HG03139 (cell line): ENCODE results near the gene HAUS8.
"Not testable (repeated sequence)": the region's sequence is repeated elsewhere in the genome, so short reads cannot be mapped to it uniquely, and the experiment has no call there.

Experiments
- ATAC-seq: cut with Tn5 transposase; IDR thresholded peaks from one replicate; pipeline ENCODE4 v1.9.1; 2021; ENCODE audit not compliant: unreplicated experiment

HAUS8 gene

DNA sequence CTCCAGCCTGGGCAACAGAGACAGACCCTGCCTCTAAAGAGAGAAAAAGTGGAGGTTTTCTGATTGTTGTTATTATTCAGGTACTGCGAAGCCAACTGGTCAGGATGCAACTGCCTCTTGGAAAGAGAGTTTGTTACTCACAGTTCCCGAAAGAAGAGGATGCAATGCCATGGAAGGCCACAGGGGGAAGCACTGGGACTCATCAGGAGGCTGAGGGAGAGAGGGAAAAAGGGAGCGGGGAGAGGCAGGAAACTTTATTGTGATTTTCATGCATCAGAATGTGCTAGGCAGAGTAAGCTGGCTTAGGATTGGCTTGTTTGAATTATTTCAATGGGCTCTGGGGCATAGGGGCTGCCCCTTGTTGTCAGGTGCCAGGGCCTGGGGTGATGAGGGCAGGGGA is 27.9 kb upstream of the HAUS8 start:
- ATAC-seq, result no peak

DNA sequence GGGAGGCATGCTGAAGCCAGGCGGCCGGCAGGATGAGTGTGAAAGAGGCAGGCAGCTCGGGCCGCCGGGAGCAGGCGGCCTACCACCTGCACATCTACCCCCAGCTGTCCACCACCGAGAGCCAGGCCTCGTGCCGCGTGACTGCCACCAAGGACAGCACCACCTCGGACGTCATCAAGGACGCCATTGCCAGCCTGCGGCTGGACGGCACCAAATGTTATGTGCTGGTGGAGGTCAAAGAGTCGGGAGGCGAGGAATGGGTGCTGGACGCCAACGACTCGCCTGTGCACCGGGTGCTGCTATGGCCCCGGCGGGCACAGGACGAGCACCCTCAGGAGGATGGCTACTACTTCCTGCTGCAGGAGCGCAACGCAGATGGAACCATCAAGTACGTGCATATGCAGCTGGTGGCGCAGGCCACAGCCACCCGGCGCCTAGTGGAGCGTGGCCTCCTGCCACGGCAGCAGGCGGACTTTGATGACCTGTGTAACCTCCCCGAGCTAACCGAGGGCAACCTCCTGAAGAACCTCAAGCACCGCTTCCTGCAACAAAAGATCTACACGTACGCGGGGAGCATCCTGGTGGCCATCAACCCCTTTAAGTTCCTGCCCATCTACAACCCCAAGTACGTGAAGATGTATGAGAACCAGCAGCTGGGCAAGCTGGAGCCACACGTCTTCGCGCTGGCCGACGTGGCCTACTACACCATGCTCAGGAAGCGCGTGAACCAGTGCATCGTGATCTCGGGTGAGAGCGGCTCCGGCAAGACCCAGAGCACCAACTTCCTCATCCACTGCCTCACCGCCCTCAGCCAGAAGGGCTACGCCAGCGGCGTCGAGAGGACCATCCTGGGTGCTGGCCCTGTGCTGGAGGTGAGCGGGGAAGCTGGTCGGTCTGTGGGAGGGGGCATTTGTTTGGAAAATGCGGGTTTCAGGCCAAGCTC is 26.7 kb upstream of the HAUS8 start:
- no peak for ATAC-seq

DNA sequence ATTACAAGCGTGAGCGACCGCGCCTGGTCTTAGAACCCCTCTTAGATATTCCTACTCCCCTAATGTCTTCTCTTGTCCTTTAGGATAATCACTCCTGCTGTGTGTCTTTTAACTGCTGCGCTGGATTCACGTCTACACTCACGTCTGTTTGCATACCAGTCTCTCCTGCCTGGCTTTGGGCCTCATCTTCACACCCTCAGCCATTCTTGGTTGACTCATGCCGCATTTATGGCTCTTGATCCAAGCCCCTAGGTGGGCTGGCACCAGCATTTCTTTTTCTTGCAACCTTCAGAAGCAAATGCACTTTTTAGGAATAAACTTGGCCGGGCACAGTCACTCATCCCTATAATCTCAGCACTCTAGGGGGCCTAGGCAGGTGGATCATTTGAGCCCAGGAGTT is 23.1 kb upstream of the HAUS8 start:
- ATAC-seq, result no peak

DNA sequence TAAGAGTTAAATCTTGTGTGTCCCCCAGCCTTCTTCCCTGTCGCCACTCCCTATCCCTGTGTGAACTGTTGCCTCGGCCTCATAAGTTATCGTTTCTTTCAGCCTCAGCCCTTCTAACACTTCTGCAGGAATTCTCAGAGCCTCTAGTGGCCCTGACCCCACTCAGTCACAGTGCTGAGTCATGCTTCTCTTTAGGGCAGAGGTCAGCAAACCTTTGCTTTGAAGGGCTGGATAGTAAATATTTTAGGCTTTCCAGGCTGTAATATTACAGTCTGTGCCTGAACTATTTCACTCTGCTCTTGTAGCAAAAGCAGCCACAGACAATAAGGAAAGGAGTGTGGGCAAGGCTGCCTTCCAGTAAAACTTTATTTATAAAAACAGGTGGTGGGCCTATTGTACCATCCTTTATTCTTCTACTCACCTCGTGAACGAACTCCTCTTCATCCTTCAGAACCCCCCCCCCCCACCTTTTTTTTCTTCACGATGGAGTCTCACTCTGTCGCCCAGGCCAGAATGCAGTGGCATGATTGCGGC is 22.4 kb upstream of the HAUS8 start:
- ATAC-seq, result no peak

DNA sequence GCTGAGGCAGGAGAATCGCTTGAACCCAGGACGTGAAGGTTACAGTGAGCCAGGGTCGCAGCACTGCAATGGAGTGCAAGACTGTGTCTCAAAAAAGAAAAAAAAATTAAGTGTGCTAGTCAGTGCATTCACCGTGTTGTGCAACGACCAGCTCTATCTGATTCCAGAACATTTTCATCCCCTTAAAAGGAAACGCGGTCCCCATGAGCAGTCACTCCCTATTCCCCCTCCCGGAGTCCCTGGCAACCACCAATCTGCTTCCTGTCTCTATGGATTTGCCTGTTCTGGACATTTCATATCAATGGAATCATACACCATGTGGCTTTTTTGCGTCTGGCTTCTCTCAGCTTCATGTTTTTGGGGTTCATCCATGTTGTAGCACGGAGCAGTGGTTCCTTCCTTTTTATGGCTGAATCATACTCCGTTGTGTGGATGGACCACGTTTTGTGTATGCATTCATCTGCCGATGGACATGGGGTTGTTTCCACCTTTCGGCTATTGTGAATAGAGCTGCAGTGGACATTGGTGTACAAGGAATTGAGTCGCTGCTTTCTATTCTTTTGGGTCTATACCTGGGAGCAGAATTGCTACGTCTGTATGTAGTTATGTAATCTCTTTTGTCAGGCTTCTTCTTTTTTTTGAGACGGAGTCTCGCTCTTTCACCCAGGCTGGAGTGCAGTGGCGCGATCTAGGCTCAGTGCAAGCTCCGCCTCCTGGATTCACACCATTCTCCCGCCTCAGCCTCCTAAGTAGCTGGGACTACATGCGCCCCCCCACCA is 20.1 kb upstream of the HAUS8 start:
- ATAC-seq, result no peak

DNA sequence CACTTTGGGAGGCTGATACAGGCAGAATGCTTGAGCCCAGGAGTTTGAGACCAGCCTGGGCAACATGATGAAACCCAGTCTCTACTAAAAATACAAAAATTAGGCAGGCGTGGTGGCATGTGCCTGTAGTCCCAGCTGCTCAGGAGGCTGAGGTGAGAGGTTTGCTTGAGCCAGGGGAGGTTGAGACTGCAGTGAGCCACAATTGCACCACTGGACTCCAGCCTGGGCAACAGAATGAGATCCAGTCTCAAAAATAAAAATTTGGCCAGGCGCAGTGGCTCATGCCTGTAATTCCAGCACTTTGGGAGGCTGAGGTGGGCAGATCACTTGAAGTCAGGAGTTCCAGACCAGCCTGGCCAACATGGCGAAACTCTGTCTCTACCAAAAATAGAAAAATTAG is 19.4 kb upstream of the HAUS8 start:
- not testable (repeated sequence) for ATAC-seq

DNA sequence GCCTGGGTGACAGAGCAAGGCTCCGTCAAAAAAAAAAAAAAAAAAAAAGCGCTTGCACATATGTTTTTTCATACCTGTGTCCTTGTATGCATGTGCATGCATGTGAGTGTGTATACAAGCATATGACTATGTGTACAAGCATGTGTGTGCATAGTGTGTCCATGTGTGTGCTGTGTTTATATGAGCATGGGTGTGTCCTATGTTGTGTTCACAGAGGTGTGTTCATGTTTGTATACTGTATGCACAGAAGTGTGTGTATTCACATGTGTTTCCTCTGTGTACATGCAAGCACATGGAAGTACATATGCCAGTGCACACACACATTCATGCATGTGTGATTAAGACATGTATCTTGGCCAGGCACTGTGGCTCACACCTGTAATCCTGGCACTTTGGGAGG is 17.4 kb upstream of the HAUS8 start:
- no peak for ATAC-seq

DNA sequence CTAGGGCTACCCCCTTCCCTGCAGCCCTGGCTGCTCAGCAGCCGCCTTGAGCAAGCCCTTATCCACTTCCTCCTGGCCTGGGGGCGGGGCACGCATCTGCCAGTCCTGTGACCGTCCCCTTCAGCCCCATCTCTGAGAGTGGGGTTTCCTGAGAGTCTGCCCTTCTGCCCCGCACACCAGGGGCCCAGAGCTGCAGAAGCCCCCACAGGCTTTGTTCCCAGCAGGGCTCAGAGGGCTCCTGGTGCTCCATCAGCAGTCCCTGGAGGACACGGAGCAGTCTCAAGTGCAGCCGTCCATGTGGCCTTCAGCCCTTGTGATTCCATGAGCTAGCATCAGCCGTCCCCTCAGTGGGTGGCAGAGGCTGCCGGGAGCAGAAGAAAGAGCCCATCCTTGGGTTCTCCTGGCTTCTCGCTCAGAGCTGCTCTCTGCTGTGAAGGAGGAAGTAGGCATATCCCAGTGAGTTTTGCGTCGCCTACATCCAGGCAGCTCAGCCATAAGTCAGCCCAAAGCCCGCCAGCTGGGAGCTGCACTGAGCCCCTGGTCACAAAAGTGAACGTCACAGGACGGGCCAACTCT is 16.6 kb upstream of the HAUS8 start:
- no peak for ATAC-seq

DNA sequence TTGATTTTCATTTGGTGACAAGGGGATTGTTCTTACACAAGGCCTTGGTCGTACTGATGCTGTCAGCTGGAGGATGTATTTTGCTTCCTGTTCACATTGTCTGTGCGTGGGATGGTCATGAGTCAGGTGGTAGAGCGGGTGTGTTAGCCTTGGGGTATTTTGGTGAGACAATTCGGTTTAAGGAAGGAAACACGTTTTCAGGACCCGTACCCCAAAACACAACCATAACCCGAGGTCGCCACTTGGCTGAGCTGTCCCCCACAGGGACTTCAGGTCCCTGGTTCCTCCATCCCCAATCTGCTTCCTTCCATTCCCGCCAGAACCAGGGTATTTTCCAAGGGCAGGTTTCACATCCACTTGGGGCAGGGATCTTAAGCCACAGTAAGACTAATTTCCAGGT is 15.3 kb upstream of the HAUS8 start:
- ATAC-seq, result no peak

DNA sequence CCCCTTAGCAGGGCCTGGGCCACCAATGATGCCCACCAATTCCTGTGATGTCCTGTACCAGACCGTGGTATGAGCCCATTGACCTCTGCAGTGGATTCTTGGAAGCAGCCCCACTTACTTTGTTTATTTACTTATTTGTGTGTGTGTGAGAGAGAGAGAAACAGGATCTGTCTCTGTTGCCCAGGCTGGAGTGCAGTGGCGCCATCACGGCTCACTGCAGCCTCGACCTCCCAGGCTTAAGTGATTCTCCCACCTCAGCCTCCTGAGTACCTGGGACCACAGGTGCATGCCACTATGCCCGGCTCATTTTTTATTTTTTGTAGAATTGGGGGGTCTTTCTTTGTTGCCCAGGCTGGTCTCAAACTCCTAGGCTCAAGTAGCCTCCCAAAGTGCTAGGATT is 13.3 kb upstream of the HAUS8 start:
- no peak for ATAC-seq

DNA sequence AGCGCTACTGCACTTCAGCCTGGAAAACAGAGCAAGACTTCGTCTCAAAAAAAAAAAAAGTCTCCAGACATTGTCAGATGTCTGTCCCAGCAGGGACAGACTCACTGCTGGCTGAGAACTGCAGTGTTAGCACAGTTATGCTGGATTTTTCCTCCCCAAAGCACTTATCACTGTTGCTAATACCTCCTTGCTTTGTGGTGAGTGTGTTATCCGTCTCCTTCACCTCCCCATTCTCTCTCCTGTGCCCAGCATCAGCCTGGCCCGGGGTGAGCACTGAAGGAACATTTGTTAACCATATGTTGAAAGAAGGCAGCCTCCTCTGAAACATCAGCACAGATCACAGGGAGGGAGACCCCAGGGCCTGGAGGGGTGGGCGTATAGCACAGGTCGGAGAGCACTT is 11.6 kb upstream of the HAUS8 start:
- ATAC-seq, result no peak

DNA sequence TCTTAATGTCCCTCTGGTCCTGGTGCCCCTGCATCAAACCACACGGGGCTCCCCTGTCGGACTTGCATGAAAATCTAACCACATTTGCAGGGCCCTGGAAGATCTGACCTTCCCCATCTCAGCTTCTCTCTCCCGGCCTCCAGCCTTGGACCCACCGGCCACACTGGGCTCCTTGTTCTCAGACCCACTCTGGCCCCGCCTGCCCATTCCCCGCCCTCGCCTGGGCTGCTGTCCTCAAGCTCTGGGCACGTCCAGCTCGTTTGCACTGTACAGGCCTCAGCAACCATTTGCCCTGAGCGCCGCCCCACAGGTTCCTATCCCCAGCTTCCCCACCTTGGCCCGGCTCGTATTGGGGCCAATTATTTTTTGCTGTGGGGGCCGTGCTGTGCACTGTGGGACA is 10.9 kb upstream of the HAUS8 start:
- no peak for ATAC-seq

DNA sequence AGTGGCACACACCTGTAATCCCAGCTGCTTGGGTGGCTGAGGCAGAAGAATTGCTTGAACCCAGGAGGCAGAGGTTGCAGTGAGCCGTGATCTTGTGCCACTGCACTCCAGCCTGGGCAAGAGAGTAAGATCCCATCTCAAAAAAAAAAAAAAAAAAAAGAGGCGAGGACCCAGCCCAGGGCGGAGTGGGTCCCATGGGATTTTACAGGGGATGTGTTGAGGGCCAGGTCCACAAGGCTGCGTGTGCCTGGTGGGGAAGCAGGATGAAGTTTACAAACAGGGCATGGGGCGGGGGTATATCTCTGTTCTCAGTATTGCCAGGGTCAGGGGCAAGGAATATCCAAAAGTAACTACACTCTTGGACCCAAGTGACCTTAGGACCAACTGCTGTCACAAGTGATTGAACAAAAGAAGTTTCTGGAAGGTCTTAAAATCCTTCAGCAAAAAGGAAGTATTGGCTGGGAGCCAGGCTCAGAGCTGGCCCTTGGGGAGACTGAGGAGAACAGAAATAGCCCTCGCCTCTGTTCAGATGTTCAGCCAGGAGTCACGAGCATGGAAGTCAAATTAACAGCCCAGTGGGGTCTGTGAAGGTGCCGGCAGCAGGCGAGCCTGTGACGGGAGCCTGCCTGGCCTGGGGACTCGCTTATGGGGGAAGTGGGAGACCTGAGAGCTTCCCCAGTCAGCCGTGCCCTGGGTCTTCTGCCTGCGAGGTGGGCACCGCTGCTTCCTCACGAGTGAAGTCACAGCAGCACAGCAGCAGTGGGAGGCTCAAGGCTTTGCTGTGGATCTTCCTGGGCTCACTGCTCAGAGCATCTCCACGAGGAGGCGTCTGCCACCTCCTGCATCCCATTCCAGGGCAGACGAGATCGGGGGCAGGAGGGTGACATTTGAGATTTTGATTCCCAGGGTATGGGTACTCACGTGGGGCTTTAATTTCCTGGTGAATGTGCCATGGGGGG is 6.7 kb upstream of the HAUS8 start:
- ATAC-seq, result no peak

DNA sequence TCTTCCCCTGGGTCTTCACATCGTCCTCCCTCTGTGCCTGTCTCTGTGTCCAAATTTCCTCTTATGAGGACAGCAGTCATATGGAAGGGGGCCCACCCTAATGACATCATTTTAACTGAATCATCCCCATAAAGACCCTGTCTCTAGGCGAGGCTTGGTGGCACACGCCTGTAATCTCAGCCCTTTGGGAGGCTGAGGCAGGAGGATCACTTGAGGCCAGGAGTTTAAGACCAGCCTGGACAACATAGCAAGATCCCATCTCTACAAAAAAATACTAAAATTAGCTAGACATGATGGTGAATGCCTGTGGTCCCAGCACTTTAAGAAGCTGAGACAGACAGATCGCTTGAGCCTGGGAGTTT is 5.2 kb upstream of the HAUS8 start:
- no peak for ATAC-seq

DNA sequence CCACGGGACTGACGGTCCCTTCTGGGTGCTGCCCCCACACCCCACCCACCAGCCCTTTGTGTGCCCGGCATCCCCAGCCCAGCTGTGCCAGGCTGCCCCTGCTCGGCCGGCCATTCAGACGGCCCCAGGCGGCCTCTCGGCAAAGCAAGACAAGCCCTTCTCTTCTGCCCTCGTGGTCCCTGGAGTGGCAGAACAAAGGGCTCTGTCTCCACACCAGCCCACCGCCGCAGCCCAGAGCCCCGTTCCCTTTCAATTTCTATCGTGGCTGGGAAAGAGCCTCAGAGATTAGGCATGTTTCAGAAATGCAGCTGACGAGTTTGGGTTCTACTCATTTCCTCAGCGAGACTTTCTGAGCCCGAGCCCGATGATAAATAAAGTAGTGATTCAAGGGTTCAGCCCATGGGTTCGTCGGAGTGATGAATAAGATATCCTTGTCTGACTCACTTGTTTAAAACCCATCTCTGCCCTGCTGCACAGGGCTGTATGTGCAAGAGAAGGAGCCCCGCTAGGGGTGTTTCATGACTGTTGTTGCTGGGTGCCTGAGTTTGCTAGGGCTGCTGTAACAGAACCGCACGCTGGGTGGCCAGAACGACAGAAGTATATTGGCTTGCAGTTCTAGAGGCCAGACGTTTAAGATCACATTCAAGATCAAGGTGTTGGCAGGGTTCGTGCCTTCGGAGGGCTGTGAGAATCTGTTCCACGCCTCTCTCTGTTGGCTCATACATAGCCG is 4.6 kb upstream of the HAUS8 start:
- no peak for ATAC-seq

DNA sequence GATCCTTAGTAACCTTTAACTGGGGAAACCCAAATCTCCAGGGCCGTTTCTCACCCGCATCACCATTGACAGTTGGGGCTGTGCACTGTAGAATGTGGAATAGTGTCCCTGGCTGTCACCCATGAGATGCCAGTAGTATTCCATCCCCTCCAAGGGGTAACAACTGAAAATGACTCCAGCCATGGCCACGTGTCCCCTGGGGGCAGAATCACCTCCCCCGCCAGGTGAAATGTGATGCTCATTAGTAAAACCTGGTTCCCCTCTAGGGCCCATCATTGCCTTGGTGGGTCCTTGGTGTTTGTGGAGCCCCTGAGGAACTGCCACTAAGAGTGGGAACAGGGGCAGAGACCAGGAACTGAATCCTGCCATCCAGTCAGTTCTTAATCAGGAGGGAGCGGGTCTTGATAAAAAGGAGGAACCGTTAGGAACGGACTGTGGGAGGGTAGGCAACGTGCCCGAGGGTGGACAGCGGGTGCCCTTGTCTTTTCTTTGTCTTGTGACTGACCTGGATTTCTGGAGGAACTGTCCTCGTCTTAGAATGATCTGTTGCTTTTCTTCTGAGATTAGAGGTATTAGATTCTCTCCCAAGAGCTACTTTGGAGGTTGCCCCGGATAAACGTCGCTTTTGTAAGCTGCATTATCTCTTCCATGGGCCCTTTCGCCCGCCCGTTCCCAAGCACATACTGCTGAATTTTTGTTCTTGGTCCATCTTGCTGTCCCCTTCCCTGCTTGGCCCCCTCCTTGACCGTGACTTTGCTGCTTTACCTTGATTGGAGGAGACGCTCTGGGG is 3.9 kb upstream of the HAUS8 start:
- no peak for ATAC-seq

DNA sequence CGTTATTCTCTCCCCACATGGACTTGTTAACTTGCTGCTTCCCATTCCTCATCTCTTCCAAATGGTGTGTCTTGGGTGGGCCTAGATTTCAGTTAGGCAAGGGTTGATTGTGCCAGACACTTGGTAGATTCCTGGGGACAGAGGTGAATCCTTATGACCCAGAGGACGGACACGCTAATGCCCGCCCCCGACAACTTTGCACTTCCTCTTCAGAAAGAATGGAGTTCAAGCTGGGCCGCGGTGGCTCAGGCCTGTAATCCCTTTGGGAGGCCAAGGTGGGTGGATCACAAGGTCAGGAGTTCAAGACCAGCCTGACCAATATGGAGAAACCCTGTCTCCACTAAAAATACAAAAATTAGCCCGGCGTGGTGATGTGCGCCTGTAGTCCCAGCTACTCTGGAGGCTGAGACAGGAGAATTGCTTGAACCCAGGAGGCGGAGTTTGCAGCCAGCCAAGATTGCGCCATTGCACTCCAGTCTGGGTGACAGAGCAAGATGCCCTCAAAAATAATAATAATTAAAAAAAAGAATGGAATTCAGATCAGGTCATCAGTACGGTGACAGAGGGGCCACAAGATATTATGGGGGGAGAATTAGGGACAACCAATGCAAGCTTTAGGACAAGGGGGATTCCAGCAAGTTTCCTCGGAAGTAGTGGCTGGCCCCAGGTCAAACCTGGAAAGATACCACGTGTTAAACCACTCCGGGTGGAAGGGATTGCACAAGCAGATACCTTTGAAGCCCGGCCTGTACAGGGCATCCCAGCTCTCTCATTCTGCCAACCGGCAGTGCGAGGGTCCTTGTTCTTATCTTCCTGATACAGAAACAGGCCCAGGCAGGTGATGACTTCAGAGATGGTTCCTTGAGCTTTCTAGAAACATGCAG is 3.0 kb upstream of the HAUS8 start:
- no peak for ATAC-seq

DNA sequence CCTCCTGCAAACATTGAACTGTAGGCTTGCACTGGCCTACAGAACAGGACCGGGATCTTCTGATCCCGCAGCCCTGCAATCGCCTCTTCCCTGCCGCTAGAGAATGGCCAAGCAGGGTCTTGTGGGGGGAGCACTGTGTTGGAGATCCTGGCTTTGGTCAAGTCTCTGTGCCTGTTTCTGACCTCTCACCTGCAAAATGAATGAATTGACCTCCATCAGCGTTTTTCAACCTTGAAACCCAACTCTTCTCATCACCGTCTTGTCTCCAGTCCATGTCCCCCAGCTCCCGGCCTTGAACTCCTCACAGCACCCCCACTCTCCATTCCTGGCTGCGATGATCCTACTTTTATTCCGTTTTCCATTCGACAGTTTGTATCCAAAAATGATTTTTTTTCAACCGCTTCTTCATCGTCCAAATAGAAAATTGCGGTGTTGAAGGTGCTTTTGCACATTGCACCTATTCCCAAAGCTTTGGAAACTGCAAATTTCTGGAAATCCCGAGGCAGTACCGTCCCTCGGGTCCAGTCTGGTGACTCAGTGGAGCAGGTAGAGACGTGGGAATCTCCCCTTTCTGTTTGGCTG is 2.3 kb upstream of the HAUS8 start:
- ATAC-seq, result no peak
